HG03565 (cell line): ENCODE results near the gene WDR18.
A peak's percentile ranks its signal among the peaks of the same experiment; 100 is the strongest.
"Not testable (repeated sequence)": the region's sequence is repeated elsewhere in the genome, so short reads cannot be mapped to it uniquely, and the experiment has no call there.

Experiments used
- ATAC-seq: cut with Tn5 transposase; IDR thresholded peaks from one replicate; pipeline ENCODE4 v1.9.1; 2021; ENCODE audit warnings: mild to moderate bottlenecking, moderate library complexity; ENCODE audit not compliant: unreplicated experiment

The WDR18 gene

DNA sequence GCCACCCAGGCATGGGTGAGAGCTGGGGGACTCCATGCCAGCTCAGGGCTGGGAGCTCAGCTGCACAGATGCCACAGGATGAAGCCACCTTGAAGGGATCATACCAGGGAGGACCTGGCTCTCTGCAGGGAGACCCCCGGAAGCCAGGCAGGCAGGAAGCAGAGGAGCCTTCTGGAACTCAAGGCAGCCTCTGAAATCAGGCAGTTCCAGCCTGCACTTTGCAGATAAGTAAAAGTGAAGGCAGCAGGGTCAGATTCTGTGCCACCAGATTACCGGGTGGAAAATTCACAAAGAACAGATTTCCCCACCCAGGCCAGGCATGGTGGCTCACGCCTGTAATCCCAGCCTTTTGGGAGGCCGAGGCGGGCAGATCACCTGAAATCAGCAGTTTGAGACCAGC, 34.2 kb downstream of the WDR18 start:
- ATAC-seq, result no peak

DNA sequence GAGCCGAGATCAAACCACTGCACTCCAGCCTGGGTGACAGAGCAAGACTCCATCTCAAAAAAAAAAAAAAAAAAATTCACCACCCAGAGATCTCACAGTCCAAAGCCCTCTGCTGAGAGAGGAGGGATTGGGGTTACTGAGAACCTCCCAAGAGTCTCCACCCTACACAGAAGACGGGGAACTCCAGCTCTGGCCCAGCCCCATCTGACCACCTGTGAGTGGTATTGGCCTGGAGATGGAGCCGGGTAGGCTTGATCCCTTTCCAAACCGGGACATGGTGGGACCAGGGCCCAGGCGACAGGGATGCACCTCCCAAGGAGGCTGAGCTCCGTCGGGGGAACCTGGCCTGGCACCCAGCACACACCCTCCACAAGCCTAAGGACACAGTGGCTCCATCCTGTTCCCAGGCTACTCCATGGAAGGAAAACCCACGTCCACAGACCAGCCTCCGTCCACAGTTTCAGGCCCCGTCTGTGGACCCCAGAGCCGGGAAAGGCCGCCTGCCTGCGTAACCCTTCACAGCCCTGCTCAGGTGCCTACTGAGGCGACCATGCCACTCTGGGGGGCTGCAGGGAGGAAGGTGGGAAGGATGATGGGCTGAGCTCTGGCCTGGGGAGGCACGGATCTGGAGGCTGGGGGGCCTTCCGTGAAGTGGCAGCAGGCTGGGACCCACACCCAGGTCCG, 34.9 kb downstream of the WDR18 start:
- ATAC-seq, result no peak

DNA sequence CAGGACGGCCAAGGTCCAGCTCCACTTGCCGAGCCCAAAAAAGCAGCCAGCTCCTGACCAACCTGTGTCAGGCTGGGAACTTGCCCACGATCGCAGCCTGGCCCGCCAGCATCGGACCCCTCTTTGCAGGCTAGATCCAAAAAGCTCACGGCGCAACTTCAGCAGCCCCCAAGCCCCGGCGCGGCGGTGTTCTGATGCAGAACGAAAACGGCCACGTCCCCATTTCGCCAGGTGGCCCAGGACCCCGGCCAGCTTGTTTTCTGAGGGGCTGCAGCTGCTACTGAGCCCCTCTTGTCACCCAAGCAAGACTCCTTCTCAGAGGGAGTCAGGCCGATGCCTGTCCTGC, 35.4 kb downstream of the WDR18 start:
- no peak for ATAC-seq

DNA sequence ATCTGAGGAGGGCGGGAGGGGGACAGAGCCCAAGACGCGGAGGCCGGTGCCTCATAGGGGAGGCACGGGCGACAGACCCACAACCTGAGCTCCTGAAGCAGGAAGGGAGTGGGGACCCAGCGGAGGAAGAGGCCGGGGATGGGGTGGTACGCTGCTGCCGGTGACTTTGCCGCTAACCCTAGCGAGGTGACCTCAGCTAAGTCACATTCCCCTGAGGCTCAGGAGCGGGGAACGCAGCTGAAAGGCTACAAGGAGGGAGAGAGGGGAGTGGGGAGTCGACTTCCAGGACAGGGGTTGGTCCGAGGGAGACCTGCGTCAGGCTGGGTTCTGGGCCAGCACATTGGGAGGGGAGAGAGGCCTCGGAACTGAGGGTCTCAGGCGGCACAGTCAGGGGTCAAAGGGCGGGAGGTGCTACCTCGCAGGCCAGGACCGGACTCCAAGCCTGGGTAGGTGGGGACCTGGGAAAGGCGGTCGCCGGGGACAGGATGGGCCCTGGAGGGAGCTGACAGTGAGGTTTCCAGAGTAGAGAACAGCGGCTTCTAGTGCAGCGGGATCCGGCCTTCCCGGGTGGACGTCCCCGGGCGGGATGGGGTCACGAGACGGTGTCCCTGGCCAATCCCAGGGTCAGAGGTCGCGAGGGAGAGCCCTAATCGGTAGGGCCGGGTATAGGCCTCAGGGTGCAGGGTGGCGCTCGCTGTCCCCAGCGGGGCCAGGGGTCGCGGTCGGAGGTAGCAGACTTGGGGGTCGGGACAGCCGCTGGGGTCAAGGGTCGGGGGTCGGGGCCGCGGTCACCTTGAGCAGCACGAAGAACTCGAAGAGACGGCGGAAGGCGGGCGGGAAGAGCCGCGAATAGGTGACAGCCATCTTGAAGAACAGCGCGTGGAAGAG, 36.1 kb downstream of the WDR18 start:
- ATAC-seq, result no peak

DNA sequence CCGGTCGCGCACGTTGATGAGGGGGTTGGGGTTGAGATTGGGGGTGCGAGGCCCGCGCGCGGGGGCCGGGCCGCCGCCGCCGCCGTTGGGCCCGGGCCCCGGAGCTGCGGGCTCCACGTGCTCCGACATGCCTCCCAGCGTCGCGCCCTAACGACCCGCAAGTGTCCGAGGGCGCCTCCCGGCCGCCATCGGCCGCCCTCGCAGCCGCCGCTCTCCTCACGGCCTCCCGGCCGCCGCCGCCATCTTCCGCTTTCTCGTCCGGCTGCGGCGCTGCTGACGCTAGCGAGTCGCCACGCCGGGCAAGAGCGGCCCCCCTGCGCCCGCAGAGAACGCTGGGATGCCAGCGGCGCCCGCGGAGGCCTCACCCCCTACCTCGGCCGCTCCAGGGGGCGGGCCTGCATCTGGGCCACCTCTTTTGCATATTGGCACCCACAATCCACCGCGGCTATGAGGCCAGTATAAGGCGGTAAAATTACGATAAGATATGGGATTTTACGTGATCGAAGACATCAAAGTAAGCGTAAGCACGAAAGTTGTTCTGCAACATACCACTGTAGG, 36.8 kb downstream of the WDR18 start, which contains the start of gene TMEM259:
TSS of gene TMEM259 (minus strand) at position 256 of the 558 bp plus-strand sequence. CDS start at position 129, 127 bp downstream.
- peak; percentile 62 for ATAC-seq

DNA sequence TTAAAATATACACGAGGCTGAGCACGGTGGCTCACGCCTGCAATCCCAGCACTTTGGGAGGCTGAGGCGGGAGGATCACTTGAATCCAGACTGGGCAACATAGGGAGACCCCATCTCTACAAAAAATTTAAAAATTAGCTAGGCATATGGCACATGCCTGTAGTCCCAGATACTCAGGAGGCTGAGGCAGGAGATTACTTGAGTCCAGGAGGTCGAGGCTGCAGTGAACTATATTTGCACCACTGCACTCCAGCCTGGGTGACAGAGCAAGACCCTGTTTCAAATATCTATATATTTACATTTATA, 39.7 kb downstream of the WDR18 start:
- not testable (repeated sequence) for ATAC-seq

DNA sequence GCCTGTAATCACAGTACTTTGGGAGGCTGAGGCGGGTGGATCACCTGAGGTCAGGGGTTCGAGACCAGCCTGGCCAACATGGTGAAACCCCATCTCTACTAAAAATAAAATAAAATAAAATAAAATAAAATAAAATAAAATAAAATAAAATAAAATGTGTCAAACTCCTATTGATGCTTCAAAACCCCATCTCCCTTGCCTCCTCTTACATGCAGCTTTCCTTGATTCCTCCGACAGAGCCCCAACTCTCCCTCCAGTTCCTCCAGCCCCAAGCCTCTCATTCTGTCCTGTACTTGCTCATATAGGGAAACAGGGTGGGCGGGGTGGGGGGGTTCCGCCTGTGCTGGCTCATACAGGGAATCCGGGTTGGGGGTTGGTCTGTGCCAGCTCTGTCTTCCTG, 40.9 kb downstream of the WDR18 start:
- not testable (repeated sequence) for ATAC-seq

DNA sequence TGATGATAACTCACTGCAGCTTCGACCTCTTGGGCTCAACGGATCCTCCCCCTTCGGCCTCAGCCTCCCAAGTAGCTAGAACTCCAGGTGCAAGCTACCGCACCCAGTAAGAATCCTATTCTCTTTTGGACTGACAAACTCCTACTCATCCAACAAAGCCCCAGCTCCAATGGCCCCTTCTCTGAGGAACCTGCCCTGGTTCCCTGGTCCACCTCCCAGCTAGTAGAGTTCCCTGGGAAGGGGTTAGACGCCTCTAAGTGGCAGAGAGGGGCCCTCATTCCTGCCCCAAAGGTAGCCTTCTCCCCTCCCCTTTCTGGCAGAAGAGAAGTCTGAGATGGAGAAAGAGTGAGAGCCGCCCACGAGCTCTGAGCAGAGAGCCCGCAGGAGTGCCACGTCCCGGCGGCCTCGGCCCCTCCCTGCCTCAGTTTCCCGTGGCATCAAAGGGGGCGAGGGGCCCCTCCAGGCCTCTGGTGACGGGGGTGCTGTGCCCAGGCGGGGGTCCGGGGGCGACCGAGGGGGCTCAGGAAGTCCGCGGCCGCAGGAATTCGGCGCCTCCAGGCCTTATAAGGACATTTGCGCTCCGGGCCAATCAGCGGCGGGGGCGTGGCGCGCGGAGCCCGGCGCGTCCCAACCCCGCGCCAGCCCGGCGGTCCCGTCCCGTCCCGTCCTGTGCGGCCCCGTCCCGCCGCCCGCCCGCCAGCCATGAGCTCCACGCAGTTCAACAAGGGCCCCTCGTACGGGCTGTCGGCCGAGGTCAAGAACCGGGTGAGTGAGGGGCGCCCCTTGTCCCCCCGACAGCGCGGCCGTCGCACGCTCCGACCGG, 42.0 kb downstream of the WDR18 start, which contains the start of gene CNN2:
TSS of gene CNN2 (plus strand) at position 649 of the 823 bp plus-strand sequence. CDS start at position 703, 54 bp downstream.
- ATAC-seq, result no peak

DNA sequence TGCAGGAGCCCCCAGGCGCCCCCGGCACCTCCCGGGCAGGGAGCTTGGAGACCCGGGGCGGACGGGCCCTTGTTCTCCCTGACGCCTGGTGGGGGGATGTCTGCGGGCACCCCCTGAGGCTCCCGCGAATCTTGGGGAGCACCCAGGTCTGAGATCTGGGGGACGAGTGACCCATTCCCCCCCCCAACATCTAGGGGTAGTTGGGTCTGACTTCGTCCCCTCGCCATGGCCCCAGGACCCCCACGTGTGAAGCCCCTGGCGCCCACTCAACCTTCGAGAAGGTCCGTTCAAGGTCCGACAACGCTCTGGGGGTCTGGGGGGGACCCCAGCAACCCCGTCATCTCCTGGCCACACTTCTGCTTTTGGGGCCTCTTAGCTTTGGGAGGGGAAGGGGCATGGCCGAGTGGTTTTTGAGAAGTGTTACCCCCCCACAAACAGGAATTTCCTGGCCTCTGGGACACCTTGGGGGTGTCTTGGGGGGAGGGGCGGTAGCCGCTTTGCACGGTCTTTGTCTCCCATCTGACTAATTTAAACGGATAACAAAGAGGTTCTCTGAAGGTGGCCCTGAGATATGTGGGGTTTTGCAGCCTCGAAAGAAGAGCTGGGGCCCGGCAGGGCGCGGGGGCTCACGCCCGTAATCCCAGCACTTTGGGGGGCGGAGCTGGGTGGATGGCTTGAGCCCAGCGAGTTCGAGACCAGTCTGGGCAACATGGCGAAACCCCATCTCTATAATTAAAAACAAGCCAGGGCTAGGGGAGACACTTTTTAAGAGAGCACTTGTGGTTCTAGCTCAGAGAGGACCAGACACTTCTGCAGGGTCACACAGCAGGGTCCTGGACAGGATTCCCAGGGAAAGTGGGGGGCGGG, 42.9 kb downstream of the WDR18 start:
- ATAC-seq, result no peak

DNA sequence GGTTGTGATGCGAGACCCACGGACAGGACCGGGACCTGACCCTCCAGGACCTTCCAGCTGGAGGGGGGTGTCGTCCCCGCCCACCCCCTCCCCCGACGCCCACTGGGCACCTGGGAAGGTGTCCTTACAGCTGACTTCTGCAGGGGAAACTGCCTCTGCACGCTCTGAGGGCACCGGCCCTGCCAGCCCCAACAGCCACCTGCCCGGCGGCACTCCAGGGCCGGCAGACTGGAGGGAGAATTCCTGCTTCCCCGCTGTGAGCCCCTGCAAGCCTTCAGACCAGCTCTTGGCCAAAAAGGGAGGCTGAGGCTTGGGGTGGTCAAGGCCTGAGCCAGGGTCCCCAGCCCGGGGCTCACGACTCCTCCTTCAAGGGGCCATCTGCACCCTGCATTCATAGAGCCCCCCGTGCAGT, 43.5 kb downstream of the WDR18 start:
- ATAC-seq, result no peak

DNA sequence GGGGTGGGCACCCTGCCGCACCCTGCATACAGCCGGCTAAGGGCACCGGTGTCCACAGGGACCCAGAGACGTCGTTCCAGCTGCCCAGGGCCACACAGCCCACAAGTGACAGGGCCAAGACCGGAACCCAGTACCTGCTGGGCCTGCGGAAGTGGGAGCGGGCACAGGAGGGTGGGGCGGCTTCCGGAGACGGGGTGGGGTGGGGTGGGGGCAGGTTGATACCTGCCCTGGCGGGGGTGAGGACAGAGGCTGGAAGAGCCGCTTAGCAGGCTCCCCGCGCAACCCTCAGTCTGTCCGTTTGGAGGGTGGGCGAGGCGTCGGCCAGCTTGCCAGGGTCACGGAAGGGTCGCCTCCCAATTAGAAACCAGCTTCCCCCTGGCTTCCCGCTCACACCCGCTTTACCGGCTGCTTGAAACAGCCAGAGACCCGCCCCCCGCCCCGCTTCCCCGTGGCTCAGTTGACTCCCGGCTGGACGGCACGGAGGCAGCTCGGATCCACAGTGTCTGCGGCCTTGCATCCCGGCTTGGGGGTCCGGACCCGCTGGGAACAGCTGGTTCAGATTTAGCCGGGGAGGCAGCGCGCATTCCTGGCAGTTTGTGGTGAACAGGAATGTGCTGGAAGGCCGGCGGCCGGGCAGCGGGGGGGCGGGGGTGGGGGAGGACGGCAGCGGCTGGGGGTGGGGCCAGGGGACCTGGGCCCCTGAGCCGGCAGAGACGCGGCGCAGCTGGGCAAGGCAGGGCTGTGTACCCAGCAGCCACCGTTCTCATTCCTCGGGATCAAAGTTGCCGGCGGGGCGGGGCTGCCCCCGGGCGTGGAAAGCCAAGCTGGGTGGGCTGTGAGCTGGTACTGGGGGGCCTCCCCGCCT, 44.1 kb downstream of the WDR18 start:
- ATAC-seq, result no peak

DNA sequence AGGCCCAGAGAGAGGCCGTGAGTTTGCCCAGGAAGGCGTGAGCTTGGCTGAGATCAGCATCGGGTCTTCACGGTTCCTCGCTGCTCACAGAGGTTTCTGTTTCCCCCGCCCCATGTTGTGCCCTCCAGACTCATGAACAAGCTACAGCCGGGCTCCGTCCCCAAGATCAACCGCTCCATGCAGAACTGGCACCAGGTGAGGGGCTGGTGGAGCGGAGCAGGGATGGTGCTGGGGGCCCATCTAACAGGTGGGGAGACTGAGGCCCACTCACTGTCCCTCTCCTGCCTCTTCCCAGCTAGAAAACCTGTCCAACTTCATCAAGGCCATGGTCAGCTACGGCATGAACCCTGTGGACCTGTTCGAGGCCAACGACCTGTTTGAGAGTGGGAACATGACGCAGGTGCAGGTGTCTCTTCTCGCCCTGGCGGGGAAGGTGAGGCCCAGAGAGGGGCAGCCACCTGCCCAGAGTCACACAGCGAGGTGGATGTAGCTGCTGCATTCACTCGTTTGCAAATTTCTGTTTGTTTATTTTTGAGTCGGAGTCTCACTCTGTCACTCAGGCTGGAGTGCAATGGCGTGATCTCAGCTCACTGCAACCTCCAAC, 48.2 kb downstream of the WDR18 start:
- no peak for ATAC-seq

DNA sequence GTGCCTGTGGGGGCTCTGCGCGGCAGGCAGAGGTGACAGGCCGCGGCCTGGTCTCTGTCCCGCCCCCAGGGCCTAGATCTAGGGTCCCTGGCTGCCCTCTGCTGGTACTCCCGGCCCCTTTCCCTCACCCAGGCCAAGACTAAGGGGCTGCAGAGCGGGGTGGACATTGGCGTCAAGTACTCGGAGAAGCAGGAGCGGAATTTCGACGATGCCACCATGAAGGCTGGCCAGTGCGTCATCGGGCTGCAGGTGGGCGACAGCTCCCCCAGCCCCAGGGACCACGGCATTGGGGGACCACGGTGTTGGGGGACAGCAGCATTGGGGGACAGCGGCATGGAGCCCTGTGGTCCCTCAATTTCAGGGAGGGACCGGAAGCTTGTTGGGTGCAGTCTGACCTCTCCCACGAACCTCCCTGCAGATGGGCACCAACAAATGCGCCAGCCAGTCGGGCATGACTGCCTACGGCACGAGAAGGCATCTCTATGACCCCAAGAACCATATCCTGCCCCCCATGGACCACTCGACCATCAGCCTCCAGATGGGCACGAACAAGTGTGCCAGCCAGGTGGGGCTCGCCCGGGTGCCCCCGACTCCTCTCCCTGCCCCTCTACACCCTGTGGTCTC, 52.0 kb downstream of the WDR18 start:
- no peak for ATAC-seq

DNA sequence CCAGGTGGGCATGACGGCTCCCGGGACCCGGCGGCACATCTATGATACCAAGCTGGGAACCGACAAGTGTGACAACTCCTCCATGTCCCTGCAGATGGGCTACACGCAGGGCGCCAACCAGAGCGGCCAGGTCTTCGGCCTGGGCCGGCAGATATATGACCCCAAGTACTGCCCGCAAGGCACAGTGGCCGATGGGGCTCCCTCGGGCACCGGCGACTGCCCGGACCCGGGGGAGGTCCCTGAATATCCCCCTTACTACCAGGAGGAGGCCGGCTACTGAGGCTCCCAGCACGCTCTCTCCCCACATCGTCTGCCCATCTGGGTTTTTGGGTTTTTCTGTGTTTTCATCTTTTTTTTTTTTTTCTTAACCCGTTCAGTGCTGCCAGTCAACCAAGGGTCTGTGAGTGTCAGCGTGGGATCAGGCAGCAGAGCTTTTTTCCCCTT, 53.5 kb downstream of the WDR18 start:
- ATAC-seq, result no peak

DNA sequence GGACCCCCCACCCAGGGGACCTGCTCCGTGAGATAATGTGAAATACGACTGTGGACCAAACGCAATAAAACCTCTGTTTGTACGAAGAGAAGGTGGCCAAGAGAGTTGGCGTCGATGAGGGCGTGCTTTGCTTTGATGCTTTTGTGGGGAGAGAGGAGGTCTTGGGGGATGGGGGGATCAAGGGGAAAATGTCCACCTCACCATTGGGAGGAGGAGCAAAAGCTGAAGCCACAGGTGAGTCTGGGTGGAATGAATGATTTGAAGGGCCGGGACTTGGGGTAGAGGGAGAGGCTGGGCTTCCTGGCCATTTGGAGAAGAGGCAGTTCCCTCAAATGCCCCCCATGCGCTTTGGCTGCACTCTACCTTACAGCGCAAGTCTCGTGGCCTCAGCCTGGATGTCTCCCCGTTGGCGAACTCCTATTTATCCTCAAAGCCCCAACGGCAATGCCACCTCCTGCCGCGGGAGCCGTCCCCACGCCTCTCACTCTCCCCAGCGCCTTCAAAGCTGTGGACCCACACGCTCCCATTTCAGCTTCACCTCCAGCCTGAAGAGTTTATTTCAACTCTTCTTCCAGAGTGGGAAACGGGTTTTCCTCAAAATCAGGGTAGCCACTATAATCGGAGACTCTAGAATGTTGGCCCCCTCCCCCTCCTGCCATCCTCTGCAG, 55.0 kb downstream of the WDR18 start:
- ATAC-seq, result no peak

DNA sequence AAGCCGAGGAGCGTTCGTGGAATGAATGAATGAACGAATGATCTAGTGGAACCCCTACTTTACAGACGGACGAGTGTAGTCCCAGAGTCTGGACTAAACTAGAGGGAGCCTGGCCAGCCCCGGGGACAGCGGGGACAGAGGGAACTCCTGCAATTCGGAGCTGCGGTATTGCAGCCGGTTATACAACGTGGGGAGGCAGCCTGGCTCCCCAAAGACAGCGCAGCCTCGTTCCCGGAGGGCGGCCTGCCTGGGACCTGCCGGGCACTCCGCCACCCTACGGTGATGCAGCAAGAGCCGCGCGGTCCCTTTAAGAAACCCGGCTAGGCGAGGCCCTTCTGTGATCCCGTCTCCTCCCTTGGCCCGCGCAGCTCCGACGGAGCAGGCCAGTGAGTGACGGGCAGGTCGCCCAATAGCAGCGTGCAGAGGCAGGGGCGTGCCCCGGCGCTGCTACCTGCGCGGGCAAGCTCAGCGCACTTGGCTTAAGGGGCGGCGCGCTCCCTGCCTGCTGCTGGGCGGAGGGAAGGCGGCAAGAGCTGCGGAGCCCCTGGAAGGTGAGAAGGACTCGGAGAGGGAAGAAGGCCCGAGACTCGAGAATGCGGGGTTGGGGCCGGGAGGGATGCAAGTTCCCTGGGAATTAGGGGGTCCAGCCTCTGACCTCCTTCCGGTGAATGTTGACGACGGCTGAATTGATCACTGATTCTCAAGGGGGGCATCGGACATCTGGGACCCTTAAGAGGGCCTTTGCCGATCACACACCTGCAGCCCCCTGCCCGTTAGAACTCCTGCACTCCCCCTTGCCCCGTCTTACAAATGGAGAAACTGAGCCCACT, 55.7 kb downstream of the WDR18 start, which contains the start of gene ABCA7:
TSS of gene ABCA7 (plus strand) at position 462 of the 830 bp plus-strand sequence. CDS start 1,255 bp downstream, outside the sequence.
- peak; percentile 72 for ATAC-seq
